Activated CD8-positive, alpha-beta memory T cell treated with anti-CD3 and anti-CD28 coated beads, Interleukin-2, amount 50 U/mL, for 4 hours (primary cell): ENCODE data around the gene TERF2IP.

Experiments
- DNase-seq: peaks from one replicate; pipeline ENCODE4 v3.0.0-alpha.2; 2020

The TERF2IP gene, protein sequence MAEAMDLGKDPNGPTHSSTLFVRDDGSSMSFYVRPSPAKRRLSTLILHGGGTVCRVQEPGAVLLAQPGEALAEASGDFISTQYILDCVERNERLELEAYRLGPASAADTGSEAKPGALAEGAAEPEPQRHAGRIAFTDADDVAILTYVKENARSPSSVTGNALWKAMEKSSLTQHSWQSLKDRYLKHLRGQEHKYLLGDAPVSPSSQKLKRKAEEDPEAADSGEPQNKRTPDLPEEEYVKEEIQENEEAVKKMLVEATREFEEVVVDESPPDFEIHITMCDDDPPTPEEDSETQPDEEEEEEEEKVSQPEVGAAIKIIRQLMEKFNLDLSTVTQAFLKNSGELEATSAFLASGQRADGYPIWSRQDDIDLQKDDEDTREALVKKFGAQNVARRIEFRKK

DNA sequence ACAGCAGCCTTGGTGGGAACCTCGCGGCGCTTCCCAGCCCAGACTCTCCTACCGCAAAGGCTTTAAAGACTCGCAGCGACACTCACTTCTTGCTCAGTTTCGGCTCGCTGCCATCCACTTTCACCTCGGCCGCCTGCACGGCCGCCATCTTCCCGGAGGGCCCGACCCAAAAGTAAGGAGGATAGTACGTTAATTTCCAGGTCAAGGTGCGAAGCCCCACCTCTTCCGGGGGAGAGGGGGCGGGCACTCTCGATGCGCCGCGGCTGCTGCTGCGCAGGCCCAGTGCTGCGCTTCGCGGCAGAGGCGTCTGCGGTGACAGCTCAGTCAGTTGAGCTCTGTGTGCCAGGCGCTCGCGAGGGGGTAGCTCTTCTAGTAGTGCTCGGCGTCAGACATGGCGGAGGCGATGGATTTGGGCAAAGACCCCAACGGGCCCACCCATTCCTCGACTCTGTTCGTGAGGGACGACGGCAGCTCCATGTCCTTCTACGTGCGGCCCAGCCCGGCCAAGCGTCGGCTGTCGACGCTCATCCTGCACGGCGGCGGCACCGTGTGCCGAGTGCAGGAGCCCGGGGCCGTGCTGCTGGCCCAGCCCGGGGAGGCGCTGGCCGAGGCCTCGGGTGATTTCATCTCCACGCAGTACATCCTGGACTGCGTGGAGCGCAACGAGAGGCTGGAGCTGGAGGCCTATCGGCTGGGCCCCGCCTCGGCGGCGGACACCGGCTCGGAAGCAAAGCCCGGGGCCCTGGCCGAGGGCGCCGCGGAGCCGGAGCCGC is at the start of gene TERF2IP, which contains the start of gene KARS1:
Gene TERF2IP, plus strand, starts transcription at position 282 of the 773 bp plus-strand sequence. Its CDS starts 110 bp downstream, at position 392.
Gene KARS1, minus strand, starts transcription at position 174 of the 773 bp plus-strand sequence. Its CDS starts 26 bp downstream, at position 148.
- DNase-seq = peak; percentile 94

DNA sequence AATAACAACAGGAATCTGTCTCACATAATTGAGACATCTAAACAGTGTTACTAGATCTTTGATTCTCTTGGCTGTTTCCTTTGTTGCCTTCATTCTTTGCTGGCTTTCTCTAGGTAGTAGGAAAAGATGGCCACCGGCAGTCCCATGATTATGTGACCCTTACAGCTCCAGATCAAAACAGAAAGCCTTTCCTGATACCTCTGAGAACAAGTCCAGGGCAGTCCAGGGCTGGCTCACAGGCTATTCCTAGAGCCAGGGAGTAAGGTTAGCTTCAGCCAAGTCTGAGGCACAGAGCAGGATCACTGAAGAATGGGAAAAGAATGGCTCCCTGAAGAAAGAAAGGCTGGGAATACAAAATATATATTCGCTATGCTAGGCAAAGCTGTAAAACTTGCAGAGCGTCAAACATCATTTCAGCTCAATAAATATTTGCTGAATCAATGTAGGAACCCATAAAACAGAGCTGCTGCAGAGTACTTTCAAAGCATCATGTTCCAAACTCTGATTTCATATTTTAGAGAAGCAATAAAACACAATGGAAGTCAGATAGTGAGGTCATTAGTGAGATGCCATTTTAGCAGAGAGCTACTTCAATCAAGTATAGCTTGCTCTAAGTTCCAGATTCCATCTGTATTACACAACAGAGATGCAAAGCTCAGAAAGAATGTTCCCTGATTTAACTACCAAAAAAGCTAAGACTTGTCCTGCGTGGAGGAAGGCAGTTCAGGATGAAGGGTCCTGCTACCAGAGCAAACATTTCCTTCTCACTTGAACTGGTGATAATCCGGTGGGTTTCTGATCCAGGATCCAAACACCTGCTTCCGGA is 47.9 kb upstream of the TERF2IP start:
- DNase-seq = no peak

DNA sequence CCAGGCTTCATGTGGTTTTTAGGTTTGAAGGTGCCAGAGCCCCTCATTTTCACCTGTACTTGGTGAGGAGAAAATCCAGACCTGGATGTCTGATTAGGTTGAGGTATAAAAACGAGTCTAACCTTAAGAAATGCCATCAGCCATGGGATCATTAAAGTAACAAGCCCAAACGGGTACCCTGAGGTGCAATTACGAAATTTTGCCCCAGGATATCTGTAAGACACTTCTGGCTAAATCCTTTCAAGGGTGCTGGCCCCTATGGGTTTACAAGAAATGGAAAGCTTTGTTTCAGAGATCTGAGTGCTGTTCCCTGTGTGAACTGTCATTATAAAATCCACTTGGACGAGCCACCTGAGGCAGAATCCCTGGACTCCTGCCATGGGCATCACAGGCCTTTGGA is 44.3 kb upstream of the TERF2IP start:
- DNase-seq = no peak

DNA sequence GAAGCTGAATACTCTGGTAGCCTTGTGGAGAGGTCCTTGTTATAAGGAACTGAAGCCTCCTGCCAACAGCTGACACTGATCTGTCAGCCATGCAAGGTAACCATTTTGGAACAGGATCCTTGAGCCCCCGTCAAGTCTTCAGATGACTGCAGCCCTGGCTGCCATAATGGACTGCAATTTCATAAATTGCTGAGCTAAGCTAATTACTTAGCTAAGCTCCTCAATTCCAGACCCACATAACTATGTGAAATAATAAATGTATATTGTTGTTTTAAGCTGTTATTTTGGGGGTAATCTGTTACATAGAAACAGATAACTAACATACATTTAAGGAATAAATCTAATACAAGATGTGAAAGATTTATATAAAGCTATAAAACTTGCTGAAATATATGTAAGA is 41.1 kb upstream of the TERF2IP start:
- no peak for DNase-seq

DNA sequence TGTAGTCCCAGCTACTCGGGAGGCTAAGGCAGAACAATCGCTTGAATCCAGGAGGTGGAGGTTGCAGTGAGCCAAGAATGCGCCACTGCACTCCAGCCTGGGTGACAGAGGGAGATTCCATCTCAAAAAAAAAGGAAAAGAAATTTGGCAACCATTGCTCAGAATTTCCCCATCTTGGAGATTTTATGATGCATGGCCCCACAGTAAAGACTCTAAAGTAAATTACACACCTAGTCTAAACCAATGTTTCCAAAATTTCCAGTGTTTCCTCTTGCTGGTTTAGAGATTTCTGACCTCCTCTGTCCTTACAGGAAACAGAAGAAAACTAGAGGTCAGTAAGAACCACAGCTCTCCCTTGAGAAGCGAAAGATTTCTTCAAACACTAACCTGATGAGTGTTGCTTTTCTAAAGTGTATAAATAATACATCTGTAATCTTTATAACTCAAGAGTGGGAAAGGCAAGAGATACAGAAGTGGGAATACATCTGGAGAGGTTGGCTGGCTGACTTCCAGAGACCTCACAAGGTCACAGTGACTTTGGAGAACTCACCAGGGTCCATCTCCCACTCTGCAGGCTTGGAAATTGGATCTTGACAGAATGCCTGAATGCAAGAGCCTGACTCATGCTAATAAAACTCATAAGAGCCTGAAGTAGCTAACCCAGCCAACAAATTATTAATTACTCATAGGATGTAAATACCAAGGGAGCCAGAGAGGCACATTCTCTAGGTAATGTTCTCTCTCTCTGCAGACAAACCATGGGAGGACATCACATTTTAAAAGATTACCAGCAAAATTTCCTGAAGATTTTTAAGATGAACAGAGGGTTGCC is 33.3 kb upstream of the TERF2IP start:
- DNase-seq = no peak

DNA sequence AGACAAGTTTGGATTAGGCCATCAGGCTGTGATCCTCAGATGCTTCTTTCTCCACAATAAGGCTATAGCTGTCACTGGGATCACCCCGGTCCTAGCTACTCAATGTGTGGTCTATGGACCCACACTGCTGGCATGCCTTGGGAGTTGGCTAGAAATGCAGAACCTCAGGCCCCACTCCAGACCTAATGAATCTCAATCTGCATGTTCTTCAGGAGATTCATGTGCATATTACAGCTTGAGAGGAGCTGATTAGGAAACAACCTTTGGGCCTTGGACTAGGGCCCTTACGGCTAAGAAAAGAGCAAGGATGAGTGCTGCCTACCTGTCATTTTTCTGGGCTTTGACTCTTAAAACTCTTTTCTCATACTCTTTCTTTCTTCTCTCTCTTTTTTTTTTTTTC is 32.0 kb upstream of the TERF2IP start:
- DNase-seq = no peak

DNA sequence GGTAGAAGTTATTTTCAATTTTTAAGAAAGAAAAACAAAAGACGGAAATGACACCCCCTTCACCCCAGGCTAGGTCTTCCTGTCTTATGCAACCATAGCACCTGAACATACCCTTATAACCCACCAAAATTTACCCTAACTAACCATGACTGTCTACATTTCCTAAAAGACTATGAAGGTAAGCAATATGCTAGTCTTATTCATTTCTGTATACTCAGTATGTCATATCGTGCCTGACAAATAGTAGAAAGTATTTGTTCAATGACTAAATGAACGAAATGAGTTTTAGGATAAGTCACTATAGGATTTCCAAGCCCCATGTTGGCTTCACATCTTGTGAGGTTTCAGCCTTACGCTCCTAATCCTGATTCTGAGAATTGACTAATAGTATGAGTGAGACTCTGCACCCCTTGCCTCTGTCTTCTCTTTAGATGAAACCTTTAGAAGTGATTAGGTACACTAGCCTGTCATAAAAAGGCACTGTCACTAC is 31.0 kb upstream of the TERF2IP start:
- DNase-seq = no peak

DNA sequence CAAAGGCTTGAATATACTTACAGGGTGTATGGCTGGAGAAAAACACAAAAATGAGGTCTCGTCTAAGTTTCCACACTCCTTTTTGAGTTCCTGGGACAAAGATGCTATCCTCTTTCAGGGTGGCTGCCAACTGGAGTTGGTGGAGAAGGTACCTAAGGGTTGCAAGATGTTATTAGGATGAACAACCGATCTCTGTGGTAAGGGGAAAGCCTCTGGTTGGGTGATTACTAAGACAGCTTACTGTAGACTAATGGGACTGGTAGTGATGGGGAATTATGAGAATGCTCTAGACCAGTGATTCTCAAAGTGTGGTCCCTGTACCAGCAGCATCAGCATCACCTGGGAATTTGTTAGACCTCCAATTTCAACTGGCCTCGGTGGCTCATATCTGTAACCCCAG is 30.5 kb upstream of the TERF2IP start:
- DNase-seq = no peak

DNA sequence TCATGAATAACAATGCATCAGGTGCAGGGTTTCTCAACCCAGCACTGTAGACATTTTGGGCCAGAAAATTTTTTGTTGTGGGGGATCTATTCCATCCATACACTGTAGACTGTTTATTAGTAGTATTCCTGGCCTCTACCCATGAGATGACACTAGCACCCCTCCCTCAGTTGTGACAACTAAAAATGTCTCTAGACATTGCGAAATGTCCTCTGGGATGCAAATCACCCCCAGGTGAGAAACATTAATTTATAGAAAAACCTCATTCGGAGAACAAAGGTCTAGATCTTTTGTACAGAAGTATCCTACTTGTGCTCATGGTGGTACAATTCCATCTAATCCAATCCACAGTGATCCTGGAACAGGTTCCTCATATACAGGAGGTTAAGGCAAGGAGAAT is 28.8 kb upstream of the TERF2IP start:
- no peak for DNase-seq

DNA sequence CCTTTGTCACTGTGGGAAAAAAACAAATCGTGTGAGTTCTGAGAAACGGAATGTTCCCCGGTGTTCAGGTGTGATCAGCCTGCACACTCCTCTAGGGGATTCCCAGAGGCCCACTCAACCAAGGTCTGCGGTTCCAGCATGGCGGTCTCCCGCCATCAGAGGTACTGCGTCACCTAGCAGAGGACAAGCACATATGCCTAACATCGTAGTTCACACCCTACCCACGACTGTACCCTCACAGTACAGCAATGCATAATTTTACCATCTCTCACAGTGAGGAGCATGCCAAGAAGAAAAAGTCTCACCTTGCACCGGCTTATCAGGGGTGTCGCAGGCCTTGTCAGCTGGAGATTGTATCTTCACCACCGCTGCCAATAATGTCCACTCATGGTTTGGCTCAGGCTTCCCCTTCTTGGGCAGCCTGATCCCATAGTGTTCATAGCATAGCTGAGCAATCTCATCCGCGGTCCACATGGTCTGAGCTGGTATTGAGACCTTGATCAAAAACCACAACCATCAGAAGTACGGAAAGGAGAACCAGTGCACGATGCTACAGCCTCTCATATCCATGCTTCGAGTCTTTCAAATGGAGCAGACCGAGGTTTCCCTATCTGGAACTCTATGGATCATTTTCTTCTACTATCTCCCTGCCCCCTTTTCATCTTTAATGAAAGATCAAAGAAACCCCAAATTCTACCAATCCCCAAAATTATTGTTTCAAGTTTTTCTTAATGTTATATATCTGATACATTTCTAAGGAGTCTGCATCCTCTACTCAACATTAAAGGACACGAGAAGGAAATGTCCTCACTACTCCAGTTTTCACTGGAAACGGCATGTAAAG is 27.0 kb upstream of the TERF2IP start:
- DNase-seq = peak; percentile 61

DNA sequence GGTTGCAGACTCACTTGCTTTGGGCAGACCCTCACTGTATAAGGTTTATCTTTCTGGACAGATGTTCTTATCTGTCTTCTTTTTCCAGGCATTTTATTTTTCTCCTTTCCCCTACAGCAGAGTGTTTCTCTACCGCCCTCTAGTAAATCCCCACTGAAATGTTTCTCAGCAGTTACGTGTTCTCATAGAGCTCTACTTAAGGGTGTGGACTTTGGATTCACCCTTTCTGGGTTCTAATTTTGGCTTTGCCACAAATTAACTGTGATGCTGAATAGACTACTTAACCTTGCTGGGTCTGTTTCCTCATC is 26.4 kb upstream of the TERF2IP start:
- no peak for DNase-seq

DNA sequence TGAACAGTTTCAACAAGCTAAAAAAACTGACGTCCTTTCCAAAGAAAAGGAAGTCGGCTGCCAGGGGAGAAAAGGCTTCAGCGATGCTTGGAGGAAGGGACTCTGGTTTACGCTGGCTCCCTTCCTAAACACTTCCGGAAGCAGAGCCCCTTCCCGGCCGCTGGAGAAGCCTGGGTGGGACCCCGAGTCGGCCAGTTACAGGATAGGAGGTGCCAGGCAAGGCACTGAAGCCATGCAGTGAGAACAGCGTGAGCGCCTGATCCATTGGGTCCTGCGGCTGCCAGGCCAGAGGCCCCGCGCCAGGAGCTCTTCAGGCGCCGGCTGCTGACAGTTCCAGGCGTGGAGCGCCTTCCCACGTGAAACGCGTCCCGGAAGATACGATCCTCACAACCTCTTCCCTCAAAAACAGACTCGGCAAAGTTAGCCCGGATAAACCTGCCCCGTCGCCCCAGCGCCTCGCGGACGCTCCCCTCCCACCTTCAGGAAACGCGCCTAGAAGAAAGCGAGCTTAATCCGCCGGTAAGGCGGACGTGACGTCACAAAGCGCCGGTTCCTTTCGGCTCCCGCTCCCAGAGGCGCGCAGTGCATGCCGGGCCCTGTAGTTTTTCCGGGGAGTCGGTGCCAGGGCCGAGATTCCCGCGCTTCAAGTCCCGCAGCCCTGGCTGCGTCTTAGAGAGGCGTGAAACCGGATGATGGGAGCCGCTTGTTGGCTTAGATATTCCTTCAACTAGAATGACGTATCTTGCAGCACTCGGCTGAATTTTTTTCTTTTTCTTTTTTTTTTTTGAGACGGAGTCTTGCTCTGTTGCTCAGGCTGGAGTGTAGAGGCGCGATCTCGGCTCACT is 24.6 kb upstream of the TERF2IP start, which contains the start of gene ADAT1:
Gene ADAT1, minus strand, starts transcription at position 521 of the 845 bp plus-strand sequence. CDS start 2,482 bp downstream, outside the sequence.
- DNase-seq = peak; percentile 98

DNA sequence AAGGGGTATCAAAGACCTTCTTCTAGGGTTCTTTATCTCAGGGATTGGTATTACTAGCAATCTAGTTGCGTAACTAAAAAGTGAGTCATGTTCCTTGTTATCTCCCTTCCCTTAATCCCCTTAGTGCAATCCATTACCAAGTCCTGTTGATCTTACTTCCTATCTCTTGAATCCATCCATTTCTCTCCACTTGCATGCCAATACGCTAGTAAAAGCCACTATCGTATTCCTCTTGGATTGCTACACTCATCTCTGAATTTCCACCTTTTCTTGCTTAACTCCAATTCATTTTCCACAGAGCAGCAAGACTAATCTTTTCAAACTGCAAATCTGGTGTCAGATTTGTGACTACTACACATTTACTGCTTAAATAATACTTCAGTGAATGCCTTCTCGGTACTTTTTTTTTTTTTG is 22.6 kb upstream of the TERF2IP start:
- no peak for DNase-seq

DNA sequence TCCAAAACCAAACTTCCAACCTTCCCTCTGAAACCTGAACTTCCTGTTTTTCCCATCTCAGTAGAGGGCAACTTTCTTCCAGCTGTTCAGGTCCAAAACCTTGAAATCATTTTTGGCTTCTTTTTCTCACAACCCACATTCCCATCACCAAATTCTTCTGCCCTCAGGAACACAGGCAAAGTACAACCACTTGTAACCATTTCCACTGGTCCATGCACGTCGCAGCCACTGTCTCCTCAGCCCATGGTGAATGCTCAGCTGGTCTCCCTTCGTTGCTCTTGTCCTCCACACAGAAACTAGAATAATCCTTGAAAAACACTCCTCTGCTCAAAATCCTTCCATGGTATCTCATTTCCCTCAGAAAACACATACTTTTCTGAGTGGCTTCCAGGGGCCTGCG is 20.8 kb upstream of the TERF2IP start:
- DNase-seq = no peak

DNA sequence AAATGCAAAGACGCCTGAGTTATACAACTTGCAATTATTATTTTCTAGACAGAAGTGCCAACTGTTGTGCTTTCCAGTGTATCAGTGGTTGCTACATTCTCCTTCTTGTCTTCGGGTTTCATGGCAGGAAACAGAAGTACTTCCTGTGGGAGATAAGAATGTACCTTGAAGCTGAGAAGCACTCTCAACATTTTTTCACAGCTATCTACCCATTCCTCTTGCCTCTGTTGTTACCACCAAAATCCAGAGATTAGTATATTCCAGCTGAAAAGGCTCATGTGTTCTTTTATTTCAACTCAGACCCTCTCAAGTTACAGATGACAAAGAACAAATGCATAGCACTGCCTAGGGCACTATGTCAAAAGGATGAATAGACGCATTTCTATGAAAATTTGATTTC is 19.7 kb upstream of the TERF2IP start:
- no peak for DNase-seq

DNA sequence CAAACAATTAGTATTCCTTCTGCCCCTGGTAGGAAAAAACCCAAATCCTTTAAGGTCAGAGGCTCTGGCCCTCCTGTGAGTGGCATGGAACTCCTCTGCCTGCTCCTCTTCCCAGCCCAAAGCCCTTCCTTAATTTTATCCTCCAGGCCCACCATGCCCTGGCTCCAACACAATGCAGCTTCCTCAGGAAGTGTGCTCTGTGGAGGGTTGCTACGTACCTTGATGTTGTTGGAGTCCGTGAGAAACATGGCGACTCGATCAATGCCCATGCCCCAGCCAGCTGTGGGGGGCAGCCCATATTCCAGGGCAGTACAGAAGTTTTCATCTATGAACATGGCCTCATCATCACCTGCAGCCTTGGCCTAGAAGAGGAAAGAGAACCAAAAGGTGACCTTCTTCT is 19.2 kb upstream of the TERF2IP start:
- DNase-seq = no peak

DNA sequence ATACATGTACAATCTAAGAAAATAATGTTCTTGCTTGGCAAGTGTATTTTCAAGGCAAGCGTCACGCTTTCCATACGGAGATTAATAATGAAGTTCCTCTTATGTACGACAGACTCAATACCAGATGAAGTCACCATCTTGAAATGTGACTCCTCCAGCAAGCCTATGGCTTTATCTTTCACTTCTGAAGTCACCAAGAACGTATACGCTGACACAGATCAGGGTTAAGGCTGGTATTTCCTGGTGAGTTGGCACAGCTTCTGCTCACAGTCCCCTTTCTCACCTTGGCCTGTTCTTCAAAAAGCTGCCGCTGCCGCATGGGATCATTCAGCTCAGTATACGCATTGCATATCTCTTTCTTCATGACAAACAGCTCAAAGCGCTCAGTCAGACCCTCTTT is 18.4 kb upstream of the TERF2IP start:
- no peak for DNase-seq

DNA sequence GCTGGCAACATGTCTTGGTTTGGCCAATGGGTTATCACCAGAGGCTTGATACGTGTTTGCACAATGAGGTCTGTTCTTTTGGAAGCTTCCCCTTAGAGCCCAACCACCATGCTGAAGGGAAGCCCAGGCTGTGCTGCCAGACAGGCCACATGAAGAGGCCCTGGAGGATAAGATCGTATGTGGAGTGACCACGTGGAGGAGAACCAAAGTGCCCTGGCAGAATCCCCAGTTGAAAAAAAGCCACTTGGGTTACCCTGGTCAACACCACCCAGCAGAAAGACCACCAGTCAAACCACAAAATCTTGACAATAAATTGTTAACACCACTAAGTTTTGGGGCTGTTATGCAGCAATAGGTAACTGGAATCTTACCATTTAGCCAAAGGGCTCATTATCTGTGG is 17.5 kb upstream of the TERF2IP start:
- no peak for DNase-seq

DNA sequence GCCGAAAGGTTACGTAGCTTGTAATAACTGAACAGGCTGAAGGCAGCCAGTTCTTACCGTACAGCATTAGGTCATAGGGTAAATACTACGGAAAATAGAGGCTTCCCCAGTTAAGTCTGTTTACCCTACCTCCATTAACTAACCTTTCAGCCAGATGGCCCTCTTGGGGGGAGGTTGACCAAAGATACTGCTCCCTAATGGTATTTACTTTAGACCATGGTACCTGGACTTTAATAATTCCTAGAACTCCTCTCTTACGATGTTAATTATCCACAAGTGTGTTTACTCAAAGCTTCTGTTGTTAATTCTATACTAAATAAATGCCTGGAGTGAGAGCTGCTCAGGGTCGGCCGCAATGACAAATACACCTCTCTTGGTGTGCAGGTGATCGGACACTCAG is 14.7 kb upstream of the TERF2IP start:
- no peak for DNase-seq

DNA sequence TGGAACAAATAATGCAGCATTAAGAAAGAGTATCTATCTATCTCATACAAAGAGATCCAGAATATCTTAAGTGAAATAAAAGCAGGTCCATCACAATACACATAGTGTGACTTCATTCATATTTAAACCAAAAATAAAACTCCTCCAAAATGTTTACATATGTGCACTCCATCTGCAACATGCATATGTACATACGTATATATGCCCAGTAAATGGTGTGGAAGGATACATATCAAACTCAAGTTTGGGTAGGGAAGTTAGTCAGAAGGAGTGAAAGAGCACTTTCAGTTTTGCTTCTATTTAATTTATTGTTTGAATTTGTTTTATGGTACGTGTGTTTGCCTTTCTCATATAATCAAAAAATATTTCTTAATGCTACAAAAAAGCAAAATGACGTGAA is 12.5 kb upstream of the TERF2IP start:
- no peak for DNase-seq
